ENCODE results near the gene GRM7.

- TF ChIP-seq CTCF (IDR thresholded peaks at IDR 0.05; ENCODE audit: poor library complexity): no peak
- TF ChIP-seq EZH2phosphoT487 (IDR thresholded peaks at IDR 0.05; ENCODE audit: low read depth, severe bottlenecking, unreplicated experiment): no peak
Observed at GRCh38 chr3:6935970-6936369, 75.1 kb downstream of the GRM7 start.
